ENCODE measurements around the gene TNIP2. TPM values are rescaled to one million over a fixed set of nuclear protein-coding genes. Genes with fewer than 3 reads are reported as not detected.

Gene TNIP2
- total and polyA plus RNA-seq, 2 of the 8 experiments (the other 6 are each of a cell fraction or from before 2014, with no cell fraction given): 23.7 to 37.7 TPM

- TF ChIP-seq SRF (IDR thresholded peaks at IDR 0.05; ENCODE audit: low read depth, low read length): no peak
- no peak for TF ChIP-seq NANOG (IDR thresholded peaks at IDR 0.05; ENCODE audit: insufficient read depth, low read depth, low read length, poor library complexity, severe bottlenecking)
- no peak for TF ChIP-seq CEBPB (IDR thresholded peaks at IDR 0.05; ENCODE audit: low read depth, low read length)
These were observed 57.6 kb downstream of the TNIP2 start (continued) for GRCh38 chr4:2698504-2698903.
